ENCODE data around the gene GPBAR1. TPM values are rescaled to one million over a fixed set of nuclear protein-coding genes. Genes with fewer than 3 reads are reported as not detected.

Gene GPBAR1
- total and polyA plus RNA-seq, 2 of the 8 experiments (the other 6 are each of a cell fraction or from before 2014, with no cell fraction given): 0.32 to 0.59 TPM

GRCh38 chr2:218235017-218235416, 25.8 kb upstream of the GPBAR1 start:
- ChIA-PET POLR2A (ENCODE audit: partially characterized antibody) (interaction anchor here (1.0 to 1.1 kb wide), 2 partner anchors 11 to 13 kb away, joined by 3 to 4 read pairs; no protein-coding TSS in a partner anchor), CTCF (ENCODE audit: partially characterized antibody) (interaction anchor here (0.8 kb wide), 1 partner anchor 22 kb away, joined by 3 read pairs; no protein-coding TSS in a partner anchor)
- Histone ChIP-seq H3K27me3 (replicated peaks in 1 of 4; ENCODE audit: control insufficient read depth in 3 of 4, extremely low read depth in 1 of 4, insufficient read depth in 3 of 4, low read length in 3 of 4) (no peaks in the 10 kb centered on the region), H4K20me1 (replicated peaks in 1 of 2; ENCODE audit: control insufficient read depth in 1 of 2, insufficient read depth in 2 of 2, low read length in 2 of 2) (peaks cover 0 to 1% of the 10 kb centered on the region in 2 experiments), H4K5ac (ENCODE audit: insufficient read length, low read depth, low read length) (no peak overlapping the region), H3K23ac (ENCODE audit: insufficient read length) (no peak overlapping the region), H3K4me3 (ENCODE audit: extremely low read depth in 1 of 4, insufficient read depth in 2 of 4, low read depth in 3 of 4, low read length in 4 of 4) (no peak overlapping the region), H4K8ac (ENCODE audit: extremely low read depth, insufficient read depth, low read length) (no peak overlapping the region), H3K9ac (replicated peaks in 1 of 4; ENCODE audit: extremely low read depth in 1 of 4, low read depth in 3 of 4, low read length in 3 of 4) (no peak overlapping the region), H2BK15ac (ENCODE audit: low read length) (no peak overlapping the region), H2BK120ac (replicated peaks; ENCODE audit: low read depth, low read length) (no peak overlapping the region), H3K27ac (ENCODE audit: low read depth, low read length) (no peak overlapping the region), H3K36me3 (ENCODE audit: control insufficient read depth in 2 of 4, insufficient read depth in 4 of 4, low read length in 3 of 4) (peaks cover 23 to 82% (median 60%) of the 10 kb centered on the region in 4 experiments), H3K79me1 (ENCODE audit: low read depth, low read length) (no peaks in the 10 kb centered on the region), H4K91ac (replicated peaks; ENCODE audit: insufficient read length, low read length) (no peak overlapping the region), H3K4me1 (replicated peaks in 1 of 4; ENCODE audit: control insufficient read depth in 3 of 4, insufficient read depth in 4 of 4, low read length in 3 of 4) (no peaks in the 10 kb centered on the region), H3K9me3 (ENCODE audit: insufficient read depth in 2 of 2, low read depth in 1 of 2, low read length in 1 of 2) (no peaks in the 10 kb centered on the region), H3K4me2 (ENCODE audit: insufficient read depth in 1 of 2, low read depth in 2 of 2, low read length in 2 of 2) (no peak overlapping the region), H3K23me2 (ENCODE audit: low read depth, low read length) (no peaks in the 10 kb centered on the region), H2BK20ac (ENCODE audit: low read length) (no peak overlapping the region), H2AFZ (ENCODE audit: low read length) (no peak overlapping the region), H3K4ac (replicated peaks; ENCODE audit: insufficient read length, low read depth, low read length) (no peak overlapping the region), H3K14ac (ENCODE audit: insufficient read length) (no peak overlapping the region), H2AK5ac (ENCODE audit: low read depth, low read length) (no peak overlapping the region), H2BK12ac (ENCODE audit: low read depth, low read length) (no peak overlapping the region), H3K79me2 (ENCODE audit: control insufficient read depth in 1 of 2, insufficient read depth in 2 of 2, low read length in 2 of 2) (no peaks in the 10 kb centered on the region), H2BK5ac (ENCODE audit: low read depth, low read length) (no peak overlapping the region), H3K56ac (replicated peaks; ENCODE audit: insufficient read length, low read depth, low read length) (no peak overlapping the region), H3K18ac (ENCODE audit: extremely low read depth, low read length) (no peak overlapping the region)
- FAIRE-seq (no peak), DNase-seq (ENCODE audit: low read depth in 1 of 2, low spot score in 2 of 2) (no peak)
- WGBS, 2 experiments (ENCODE audit: extremely low coverage in 1 of 2, insufficient coverage in 1 of 2, insufficient read length in 1 of 2, insufficient replicate concordance in 2 of 2, low coverage in 1 of 2, low lambda C conversion rate in 2 of 2, missing lambda C conversion rate in 1 of 2): 91% methylated on average over 2 of the region's 2 CpGs; no CpG with 5 or more reads in 1 of the 2 experiments
- no peak for TF ChIP-seq BACH1 (IDR thresholded peaks at IDR 0.05; ENCODE audit: low read length)
- TF ChIP-seq E2F6 (IDR thresholded peaks at IDR 0.05): no peak
- TF ChIP-seq SIX5 (IDR thresholded peaks at IDR 0.05; ENCODE audit: low read depth, low read length): no peak
- no peak for TF ChIP-seq ATF3 (IDR thresholded peaks at IDR 0.05; ENCODE audit: insufficient read depth, low read depth, low read length)
- TF ChIP-seq GTF2F1 (IDR thresholded peaks at IDR 0.05; ENCODE audit: borderline replicate concordance, low read depth, low read length): no peak
- TF ChIP-seq BCL11A (IDR thresholded peaks at IDR 0.05; ENCODE audit: low read depth in 2 of 2, low read length in 2 of 2): no peak
- no peak for TF ChIP-seq SIN3A (conservative IDR thresholded peaks at IDR 0.05 in 1 of 2, IDR thresholded peaks at IDR 0.05 in 1 of 2; ENCODE audit: low read depth in 1 of 2, low read length in 2 of 2)
- TF ChIP-seq RBBP5 (IDR thresholded peaks at IDR 0.05; ENCODE audit: borderline replicate concordance, low read depth, low read length): no peak
- no peak for TF ChIP-seq CBX5 (IDR thresholded peaks at IDR 0.05; ENCODE audit: low read depth, low read length)
- no peak for TF ChIP-seq MAX (IDR thresholded peaks at IDR 0.05)
- no peak for TF ChIP-seq KDM1A (IDR thresholded peaks at IDR 0.05; ENCODE audit: borderline replicate concordance, low read length)
- no peak for TF ChIP-seq TAF7 (optimal IDR thresholded peaks at IDR 0.05; ENCODE audit: borderline replicate concordance, low read depth, low read length)
